Thyroid gland (tissue), 4 donors: ENCODE results near the gene SIK3. TPM values are rescaled to one million over a fixed set of nuclear protein-coding genes. Genes with fewer than 3 reads are reported as not detected.

Source experiments
- DNase-seq, 2 donors: peaks; one replicate each; pipeline ENCODE4 v3.0.0-alpha.2; 2019
- H3K27ac ChIP-seq, 3 donors: fragments of 200-600 bp; sonication (generic); 1 replicate in 2 of 3; 2 replicates in 1 of 3; pipeline ENCODE4 v1.5.1; 2016 to 2019; ENCODE audit warnings: mild to moderate bottlenecking in 1 of 3, moderate library complexity in 1 of 3
- H3K27me3 ChIP-seq: fragments of 200-600 bp; sonication (generic); one replicate; pipeline ENCODE4 v1.5.1; 2019
- H3K36me3 ChIP-seq, 2 donors: fragments of 200-600 bp; sonication (generic); one replicate each; pipeline ENCODE4 v1.5.1; 2016 to 2019
- H3K4me1 ChIP-seq, 2 donors: fragments of 200-600 bp; sonication (generic); one replicate each; pipeline ENCODE4 v1.5.1; 2017 to 2019
- H3K4me3 ChIP-seq, 3 donors: fragments of 200-600 bp; sonication (generic); replicated peaks in 1 of 3; 1 replicate in 2 of 3; 2 replicates in 1 of 3; pipeline ENCODE4 v1.5.1; 2016; ENCODE audit warnings: mild to moderate bottlenecking in 1 of 3
- H3K9me3 ChIP-seq: fragments of 200-600 bp; sonication (generic); one replicate; pipeline ENCODE4 v1.5.1; 2017
- POLR2A ChIP-seq, 2 donors: fragments of 450-650 bp; IDR thresholded peaks; one replicate each; pipeline ENCODE4 v1.6.1; 2017; ENCODE audit warnings: antibody characterized with exemption in 2 of 2, mild to moderate bottlenecking in 2 of 2, moderate library complexity in 1 of 2
- WGBS, 2 donors: methylation state at CpG; one replicate each; pipeline ENCODE4 v1.1.5; 2017; 5-methylcytosine and 5-hydroxymethylcytosine counted together
- intact Hi-C: fragments of 100-400 bp; cut with DNase I; formaldehyde crosslinking; loops from one replicate; pipeline ENCODE4 v1.15.1; 2023
- total RNA-seq, 4 donors: library from RNA; depleted of rRNA; stranded (reverse); fragments of >200 nt; gene quantifications; one replicate each; pipeline ENCODE4 v1.2.3, GENCODE V29; 2016
- TF ChIP-seq, protein P1 (sequence below), 6 experiments: fragments of 200-600 bp in 3 of 6; fragments of 450-650 bp in 3 of 6; sonication (generic) in 3 of 6; IDR thresholded peaks; one replicate each; pipeline ENCODE4 v1.5.1; 2016 to 2019; ENCODE audit warnings: antibody characterized with exemption in 6 of 6, mild to moderate bottlenecking in 2 of 6, inconsistent platforms in 1 of 6, moderate library complexity in 1 of 6

Gene SIK3
- total RNA-seq, 4 donors from 2014 or later: 46.0 to 86.3 (median 71.9) TPM

DNA sequence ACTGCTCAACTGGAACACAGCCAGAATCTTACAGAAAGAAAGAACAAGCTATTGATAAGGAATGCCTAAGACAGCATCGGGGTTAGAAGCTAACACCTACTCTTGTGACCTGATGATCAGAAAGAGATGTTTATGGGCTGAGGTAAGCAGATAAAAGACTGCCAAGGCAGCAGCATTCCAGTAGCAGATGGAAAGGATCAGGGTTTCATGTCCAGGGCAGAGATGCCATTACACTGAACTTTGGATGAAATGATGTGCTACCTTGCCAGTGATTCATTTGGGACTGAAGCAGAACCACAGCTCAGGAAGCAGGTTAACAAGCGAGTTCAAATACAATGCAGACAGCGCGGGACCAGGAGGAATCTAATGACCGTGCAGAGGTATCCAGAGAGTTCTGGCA is 233.7 kb downstream of the SIK3 start:
- intact Hi-C loops: no loop called here
- WGBS, 2 donors: 91 to 93% methylated on average over 5 of the region's 5 CpGs
- no peak overlapping the region for H3K4me3 ChIP-seq
- peaks cover 74 to 77% of the 10 kb centered on the region in 2 donors for H3K36me3 ChIP-seq
- H3K27me3 ChIP-seq: no peaks in the 10 kb centered on the region
- TF ChIP-seq, protein P1, sequence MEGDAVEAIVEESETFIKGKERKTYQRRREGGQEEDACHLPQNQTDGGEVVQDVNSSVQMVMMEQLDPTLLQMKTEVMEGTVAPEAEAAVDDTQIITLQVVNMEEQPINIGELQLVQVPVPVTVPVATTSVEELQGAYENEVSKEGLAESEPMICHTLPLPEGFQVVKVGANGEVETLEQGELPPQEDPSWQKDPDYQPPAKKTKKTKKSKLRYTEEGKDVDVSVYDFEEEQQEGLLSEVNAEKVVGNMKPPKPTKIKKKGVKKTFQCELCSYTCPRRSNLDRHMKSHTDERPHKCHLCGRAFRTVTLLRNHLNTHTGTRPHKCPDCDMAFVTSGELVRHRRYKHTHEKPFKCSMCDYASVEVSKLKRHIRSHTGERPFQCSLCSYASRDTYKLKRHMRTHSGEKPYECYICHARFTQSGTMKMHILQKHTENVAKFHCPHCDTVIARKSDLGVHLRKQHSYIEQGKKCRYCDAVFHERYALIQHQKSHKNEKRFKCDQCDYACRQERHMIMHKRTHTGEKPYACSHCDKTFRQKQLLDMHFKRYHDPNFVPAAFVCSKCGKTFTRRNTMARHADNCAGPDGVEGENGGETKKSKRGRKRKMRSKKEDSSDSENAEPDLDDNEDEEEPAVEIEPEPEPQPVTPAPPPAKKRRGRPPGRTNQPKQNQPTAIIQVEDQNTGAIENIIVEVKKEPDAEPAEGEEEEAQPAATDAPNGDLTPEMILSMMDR (IDR thresholded peaks at IDR 0.05): no peak
- TF ChIP-seq POLR2A (IDR thresholded peaks at IDR 0.05): no peak
- DNase-seq: no peak
- no peak overlapping the region for H3K27ac ChIP-seq
- no peaks in the 10 kb centered on the region for H3K4me1 ChIP-seq
- H3K9me3 ChIP-seq: no peaks in the 10 kb centered on the region

DNA sequence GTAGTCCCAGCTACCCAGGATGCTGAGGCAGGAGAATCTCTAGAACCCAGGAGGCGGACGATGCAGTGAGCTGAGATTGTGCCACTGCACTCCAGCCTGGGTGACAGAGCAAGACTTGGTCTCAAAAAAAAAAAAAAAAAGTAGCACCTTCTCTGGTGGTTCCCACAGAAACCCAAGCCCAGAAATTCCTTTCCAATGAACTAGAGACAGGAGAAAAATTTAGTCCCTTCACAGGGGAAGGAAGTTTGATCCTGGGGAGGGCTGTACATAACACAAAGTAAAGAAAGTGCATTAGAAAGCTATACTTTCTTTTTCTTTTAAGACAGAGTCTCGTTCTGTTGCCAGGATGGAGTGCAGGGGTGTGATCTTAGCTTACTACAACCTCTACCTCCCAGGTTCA is 235.3 kb downstream of the SIK3 start:
- H3K9me3 ChIP-seq: no peaks in the 10 kb centered on the region
- H3K36me3 ChIP-seq: peaks cover 74 to 83% of the 10 kb centered on the region in 2 donors
- no peak for TF ChIP-seq POLR2A (IDR thresholded peaks at IDR 0.05)
- TF ChIP-seq, protein P1 (IDR thresholded peaks at IDR 0.05): no peak
- no peak overlapping the region for H3K4me3 ChIP-seq
- H3K27ac ChIP-seq: no peak overlapping the region
- H3K27me3 ChIP-seq: no peaks in the 10 kb centered on the region
- WGBS, 2 donors: 96 to 100% methylated on average over 3 of the region's 3 CpGs
- H3K4me1 ChIP-seq: no peaks in the 10 kb centered on the region
- no peak for DNase-seq
- intact Hi-C loops: no loop called here

DNA sequence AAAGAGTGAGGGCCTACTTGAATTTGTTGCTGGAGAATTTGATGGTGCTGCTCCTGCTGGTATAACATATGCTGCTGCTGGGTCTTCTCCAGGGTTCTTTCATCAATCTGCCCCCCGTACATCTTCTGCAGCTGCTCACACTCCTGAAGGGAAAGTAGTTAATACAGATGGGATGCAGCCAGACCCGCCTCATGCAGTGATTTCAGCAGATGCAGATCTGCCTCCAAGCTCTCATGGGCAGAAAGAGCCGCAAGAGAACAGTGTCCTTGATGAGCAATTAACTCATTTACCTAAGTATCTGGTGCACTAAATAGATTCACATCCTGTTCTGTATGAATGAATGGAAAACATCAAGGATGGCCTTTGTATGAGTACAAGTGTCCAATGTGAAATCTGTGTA is 236.0 kb downstream of the SIK3 start:
- WGBS, 2 donors: 87 to 98% methylated on average over 3 of the region's 3 CpGs
- Histone ChIP-seq H3K36me3 (peaks cover 70 to 77% of the 10 kb centered on the region in 2 donors), H3K4me3 (no peak overlapping the region), H3K4me1 (no peaks in the 10 kb centered on the region), H3K27ac (no peak overlapping the region), H3K9me3 (no peaks in the 10 kb centered on the region), H3K27me3 (no peaks in the 10 kb centered on the region)
- intact Hi-C loops: no loop called here
- TF ChIP-seq, protein P1 (IDR thresholded peaks at IDR 0.05): no peak
- no peak for DNase-seq

DNA sequence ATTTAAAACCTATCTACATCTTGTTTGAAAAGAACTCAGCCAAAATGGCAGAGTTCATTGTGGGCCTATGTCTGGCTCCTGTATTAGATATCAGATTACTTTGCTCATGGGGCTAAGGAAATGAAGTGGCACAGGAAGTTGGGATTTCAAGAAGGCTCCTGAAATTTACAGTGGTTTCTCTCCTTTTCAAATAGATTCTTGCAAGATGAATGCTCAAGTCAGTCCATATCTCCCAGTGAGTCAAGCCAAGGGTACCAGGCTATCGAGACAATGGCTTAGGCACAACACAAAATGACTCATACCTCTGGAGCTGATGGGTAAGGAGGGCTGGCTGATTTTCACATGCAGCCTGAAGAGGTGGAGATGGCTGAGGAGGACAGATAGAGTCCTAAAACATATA is 236.7 kb downstream of the SIK3 start:
- Histone ChIP-seq H3K27ac (no peak overlapping the region), H3K4me3 (no peak overlapping the region), H3K36me3 (peaks cover 63 to 72% of the 10 kb centered on the region in 2 donors), H3K9me3 (no peaks in the 10 kb centered on the region), H3K4me1 (no peaks in the 10 kb centered on the region), H3K27me3 (no peaks in the 10 kb centered on the region)
- no peak for DNase-seq
- intact Hi-C loops: no loop called here
- 92 to 93% methylated on average over 1 of the region's 1 CpG for WGBS, 2 donors
- TF ChIP-seq POLR2A (IDR thresholded peaks at IDR 0.05): no peak
- TF ChIP-seq, protein P1 (IDR thresholded peaks at IDR 0.05): no peak

DNA sequence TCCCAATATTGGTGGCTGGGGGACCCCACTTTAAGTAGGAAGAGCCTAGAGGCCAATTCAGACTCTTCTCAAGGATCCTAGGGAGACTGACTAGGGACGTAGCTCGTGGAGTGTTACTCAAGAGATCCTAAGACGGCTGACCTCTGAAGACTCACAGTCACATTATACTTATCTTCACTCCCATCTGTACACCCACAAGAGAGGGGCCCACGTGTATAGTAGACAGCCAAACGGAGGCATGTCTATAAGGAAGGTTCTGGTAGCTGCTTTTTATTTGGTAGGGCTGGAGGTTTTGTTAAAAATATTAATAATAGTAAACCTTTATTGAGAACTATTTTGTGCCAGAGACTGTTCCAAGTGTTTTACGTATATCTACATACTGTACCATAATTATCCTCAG is 237.9 kb downstream of the SIK3 start:
- H3K4me3 ChIP-seq: no peak overlapping the region
- TF ChIP-seq POLR2A (IDR thresholded peaks at IDR 0.05): no peak
- TF ChIP-seq, protein P1 (IDR thresholded peaks at IDR 0.05): no peak
- H3K4me1 ChIP-seq: no peaks in the 10 kb centered on the region
- no peaks in the 10 kb centered on the region for H3K27me3 ChIP-seq
- H3K9me3 ChIP-seq: no peaks in the 10 kb centered on the region
- no peak overlapping the region for H3K27ac ChIP-seq
- intact Hi-C loops: no loop called here
- H3K36me3 ChIP-seq: peaks cover 59 to 70% of the 10 kb centered on the region in 2 donors
- WGBS, 2 donors: 91 to 92% methylated on average over 6 of the region's 6 CpGs
- DNase-seq: no peak
